Uterus (tissue), 4 donors: ENCODE data around the gene KCNQ2. TPM values are rescaled to one million over a fixed set of nuclear protein-coding genes. Genes with fewer than 3 reads are reported as not detected.

ENCODE experiments used
- DNase-seq, 2 donors: peaks; one replicate each; pipeline ENCODE4 v3.0.0-alpha.2; 2019 to 2020
- H3K27ac ChIP-seq, 2 donors: fragments of 200-600 bp; sonication (generic); 1 replicate in 1 of 2; 2 replicates in 1 of 2; pipeline ENCODE4 v1.5.1; 2016 to 2018
- H3K27me3 ChIP-seq, 2 donors: fragments of 200-600 bp; sonication (generic); one replicate each; pipeline ENCODE4 v1.5.1; 2018 to 2019; ENCODE audit warnings: control low read depth in 1 of 2
- H3K36me3 ChIP-seq, 2 donors: fragments of 200-600 bp; sonication (generic); one replicate each; pipeline ENCODE4 v1.5.1; 2019; ENCODE audit warnings: control low read depth in 1 of 2
- H3K4me1 ChIP-seq, 2 donors: fragments of 200-600 bp; sonication (generic); one replicate each; pipeline ENCODE4 v1.5.1; 2018 to 2019; ENCODE audit warnings: control low read depth in 1 of 2
- H3K4me3 ChIP-seq, 2 donors: fragments of 200-600 bp; sonication (generic); 1 replicate in 1 of 2; 2 replicates in 1 of 2; pipeline ENCODE4 v1.5.1; 2018 to 2019; ENCODE audit warnings: mild to moderate bottlenecking in 1 of 2
- H3K9me3 ChIP-seq, 2 donors: fragments of 200-600 bp; sonication (generic); one replicate each; pipeline ENCODE4 v1.5.1; 2019; ENCODE audit warnings: control low read depth in 1 of 2
- POLR2A ChIP-seq, 2 donors: fragments of 450-650 bp; IDR thresholded peaks; one replicate each; pipeline ENCODE4 v1.6.1; 2016; ENCODE audit warnings: antibody characterized with exemption in 2 of 2, mild to moderate bottlenecking in 1 of 2, moderate library complexity in 1 of 2
- intact Hi-C: fragments of 100-400 bp; cut with DNase I; formaldehyde crosslinking; loops from one replicate; pipeline ENCODE4 v1.15.1; 2023; ENCODE audit warnings: low total_unique reads
- total RNA-seq, 4 donors: library from RNA; depleted of rRNA in 3 of 4; stranded (reverse); fragments of >200 nt in 3 of 4; gene quantifications; one replicate each; pipeline versions ENCODE4 v1.1.0 to v1.2.4, GENCODE V29; 2014 to 2023
- TF ChIP-seq, protein P1 (sequence below), 4 experiments: fragments of 200-600 bp in 2 of 4; fragments of 450-650 bp in 2 of 4; sonication (generic) in 2 of 4; IDR thresholded peaks; one replicate each; pipeline ENCODE4 v1.5.1; 2016 to 2019; ENCODE audit warnings: antibody characterized with exemption in 4 of 4, mild to moderate bottlenecking in 2 of 4, moderate library complexity in 1 of 4
- donor health status: DM: yes; HTN: yes; CAD: no.

The KCNQ2 gene
- total RNA-seq, 4 donors from 2014 or later = 1.2 to 4.9 TPM; not detected in 2

GRCh38 chr20:63394069-63394919, 78.2 kb downstream of the KCNQ2 start:
- Histone ChIP-seq H3K27me3 (no peaks in the 10 kb centered on the region), H3K9me3 (no peaks in the 10 kb centered on the region), H3K4me3 (no peak overlapping the region), H3K27ac (no peak overlapping the region), H3K4me1 (no peaks in the 10 kb centered on the region), H3K36me3 (no peaks in the 10 kb centered on the region)
- TF ChIP-seq, protein P1, sequence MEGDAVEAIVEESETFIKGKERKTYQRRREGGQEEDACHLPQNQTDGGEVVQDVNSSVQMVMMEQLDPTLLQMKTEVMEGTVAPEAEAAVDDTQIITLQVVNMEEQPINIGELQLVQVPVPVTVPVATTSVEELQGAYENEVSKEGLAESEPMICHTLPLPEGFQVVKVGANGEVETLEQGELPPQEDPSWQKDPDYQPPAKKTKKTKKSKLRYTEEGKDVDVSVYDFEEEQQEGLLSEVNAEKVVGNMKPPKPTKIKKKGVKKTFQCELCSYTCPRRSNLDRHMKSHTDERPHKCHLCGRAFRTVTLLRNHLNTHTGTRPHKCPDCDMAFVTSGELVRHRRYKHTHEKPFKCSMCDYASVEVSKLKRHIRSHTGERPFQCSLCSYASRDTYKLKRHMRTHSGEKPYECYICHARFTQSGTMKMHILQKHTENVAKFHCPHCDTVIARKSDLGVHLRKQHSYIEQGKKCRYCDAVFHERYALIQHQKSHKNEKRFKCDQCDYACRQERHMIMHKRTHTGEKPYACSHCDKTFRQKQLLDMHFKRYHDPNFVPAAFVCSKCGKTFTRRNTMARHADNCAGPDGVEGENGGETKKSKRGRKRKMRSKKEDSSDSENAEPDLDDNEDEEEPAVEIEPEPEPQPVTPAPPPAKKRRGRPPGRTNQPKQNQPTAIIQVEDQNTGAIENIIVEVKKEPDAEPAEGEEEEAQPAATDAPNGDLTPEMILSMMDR (IDR thresholded peaks at IDR 0.05) = no peak
- no peak for TF ChIP-seq POLR2A (IDR thresholded peaks at IDR 0.05)
- no peak for DNase-seq
- intact Hi-C loops = no loop called here

- no peaks in the 10 kb centered on the region for H3K9me3 ChIP-seq
- H3K4me1 ChIP-seq = no peaks in the 10 kb centered on the region
- no peak for DNase-seq
- H3K27me3 ChIP-seq = no peaks in the 10 kb centered on the region
- no peak overlapping the region for H3K27ac ChIP-seq
- no peak for TF ChIP-seq POLR2A (IDR thresholded peaks at IDR 0.05)
- TF ChIP-seq, protein P1 (IDR thresholded peaks at IDR 0.05) = no peak
- H3K4me3 ChIP-seq = no peak overlapping the region
- intact Hi-C loops = no loop called here
- H3K36me3 ChIP-seq = no peaks in the 10 kb centered on the region
These were observed 78.9 kb downstream of the KCNQ2 start for GRCh38 chr20:63393566-63393965.

DNA sequence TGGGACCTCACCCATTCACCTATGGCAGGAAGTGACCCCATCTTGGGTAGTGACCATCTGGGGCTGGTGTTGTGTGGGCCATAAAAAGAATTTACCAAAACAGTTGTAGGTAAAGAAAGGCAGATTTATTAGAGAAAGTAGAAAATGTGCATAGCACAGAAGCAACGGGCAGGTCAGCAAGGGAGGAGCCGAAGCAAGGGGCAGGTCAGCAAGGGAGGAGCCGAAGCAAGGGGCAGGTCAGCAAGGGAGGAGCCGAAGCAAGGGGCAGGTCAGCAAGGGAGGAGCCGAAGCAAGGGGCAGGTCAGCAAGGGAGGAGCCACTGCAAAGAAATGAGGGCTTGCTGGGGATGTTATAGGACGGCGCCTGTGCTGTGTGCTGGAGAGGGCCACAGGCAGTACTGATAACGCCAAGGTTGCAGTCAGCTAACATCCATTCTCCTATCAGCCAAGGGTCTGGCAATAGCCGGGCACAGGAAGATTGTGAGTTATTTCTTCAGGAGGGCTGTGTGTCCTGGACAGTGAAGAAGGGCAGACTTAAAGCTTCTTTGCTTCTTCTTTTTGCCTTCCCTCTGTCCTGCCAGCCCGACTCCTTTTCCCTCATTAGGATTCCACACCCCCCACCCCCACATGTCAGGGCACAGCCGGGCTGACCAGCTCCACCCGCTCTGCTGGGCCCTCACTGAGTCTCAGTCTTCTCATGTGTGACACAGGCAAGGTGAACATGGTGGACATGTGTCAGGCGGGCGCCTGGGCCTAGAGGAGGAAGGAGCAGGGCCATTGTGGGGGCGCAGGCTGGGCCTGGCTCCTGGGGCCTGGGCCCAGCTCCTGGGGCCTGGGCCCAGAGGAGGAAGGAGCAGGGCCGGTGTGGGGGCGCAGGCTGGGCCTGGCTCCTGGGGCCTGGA, 79.7 kb downstream of the KCNQ2 start:
- no peaks in the 10 kb centered on the region for H3K9me3 ChIP-seq
- H3K4me3 ChIP-seq = no peak overlapping the region
- H3K27me3 ChIP-seq = no peaks in the 10 kb centered on the region
- intact Hi-C loops = no loop called here
- TF ChIP-seq, protein P1 (IDR thresholded peaks at IDR 0.05) = no peak
- TF ChIP-seq POLR2A (IDR thresholded peaks at IDR 0.05) = no peak
- no peaks in the 10 kb centered on the region for H3K4me1 ChIP-seq
- no peaks in the 10 kb centered on the region for H3K36me3 ChIP-seq
- H3K27ac ChIP-seq = no peak overlapping the region
- DNase-seq = no peak

GRCh38 chr20:63387917-63388316, 84.5 kb downstream of the KCNQ2 start:
- H3K36me3 ChIP-seq = no peaks in the 10 kb centered on the region
- H3K9me3 ChIP-seq = no peaks in the 10 kb centered on the region
- H3K4me3 ChIP-seq = no peak overlapping the region
- H3K27ac ChIP-seq = no peak overlapping the region
- no peaks in the 10 kb centered on the region for H3K27me3 ChIP-seq
- no peaks in the 10 kb centered on the region for H3K4me1 ChIP-seq
- DNase-seq = no peak
- intact Hi-C loops = no loop called here
- TF ChIP-seq POLR2A (IDR thresholded peaks at IDR 0.05) = no peak
- TF ChIP-seq, protein P1 (IDR thresholded peaks at IDR 0.05) = no peak

GRCh38 chr20:63387393-63387792, 85.1 kb downstream of the KCNQ2 start:
- TF ChIP-seq, protein P1 (IDR thresholded peaks at IDR 0.05) = no peak
- no peak for TF ChIP-seq POLR2A (IDR thresholded peaks at IDR 0.05)
- no peaks in the 10 kb centered on the region for H3K4me1 ChIP-seq
- no peak overlapping the region for H3K4me3 ChIP-seq
- intact Hi-C loops = no loop called here
- H3K27me3 ChIP-seq = peaks cover 0 to 3% of the 10 kb centered on the region in 2 donors
- no peaks in the 10 kb centered on the region for H3K9me3 ChIP-seq
- no peak for DNase-seq
- no peaks in the 10 kb centered on the region for H3K36me3 ChIP-seq
- H3K27ac ChIP-seq = no peak overlapping the region
